H9 (cell line): ENCODE measurements around the gene PRR5L. TPM values are rescaled to one million over a fixed set of nuclear protein-coding genes. Genes with fewer than 3 reads are reported as not detected.
"Not testable (repeated sequence)": the region's sequence is repeated elsewhere in the genome, so short reads cannot be mapped to it uniquely, and the experiment has no call there.

Experiments used
- DNase-seq: peaks from one replicate; pipeline ENCODE4 v3.0.0-alpha.2; 2017
- H2AFZ ChIP-seq: one replicate; pipeline ENCODE4 v1.6.1; 2013; ENCODE audit warnings: mild to moderate bottlenecking, low read length, control low read depth, moderate library complexity
- H2AK5ac ChIP-seq: 2 replicates; pipeline ENCODE4 v1.6.1; 2013; ENCODE audit warnings: low read length, control low read depth, mixed read lengths; ENCODE audit not compliant: insufficient read length
- H2BK120ac ChIP-seq: one replicate; pipeline ENCODE4 v1.6.1; 2013; ENCODE audit warnings: low read depth, mild to moderate bottlenecking, low read length, control low read depth, inconsistent platforms; ENCODE audit not compliant: poor library complexity, severe bottlenecking
- H2BK12ac ChIP-seq: 2 replicates; pipeline ENCODE4 v1.6.1; 2013; ENCODE audit warnings: low read length, control low read depth, mixed read lengths, low read depth; ENCODE audit not compliant: insufficient read length
- H2BK15ac ChIP-seq: 2 replicates; pipeline ENCODE4 v1.6.1; 2013; ENCODE audit warnings: low read depth, low read length, control low read depth
- H2BK20ac ChIP-seq: one replicate; pipeline ENCODE4 v1.6.1; 2013; ENCODE audit warnings: low read depth, mild to moderate bottlenecking, low read length, control low read depth, inconsistent platforms; ENCODE audit not compliant: poor library complexity, severe bottlenecking
- H2BK5ac ChIP-seq: 2 replicates; pipeline ENCODE4 v1.6.1; 2013; ENCODE audit warnings: low read length, control low read depth, mixed read lengths; ENCODE audit not compliant: insufficient read length
- H3K14ac ChIP-seq: 2 replicates; pipeline ENCODE4 v1.6.1; 2013; ENCODE audit warnings: low read length, control low read depth; ENCODE audit not compliant: insufficient read depth
- H3K18ac ChIP-seq: 2 replicates; pipeline ENCODE4 v1.6.1; 2013; ENCODE audit warnings: low read depth, mild to moderate bottlenecking, mixed read lengths, low read length, control low read depth; ENCODE audit not compliant: insufficient read length
- H3K23ac ChIP-seq: 2 replicates; pipeline ENCODE4 v1.6.1; 2013; ENCODE audit warnings: low read length, control low read depth, mixed read lengths, low read depth; ENCODE audit not compliant: insufficient read length
- H3K23me2 ChIP-seq: 2 replicates; pipeline ENCODE4 v1.6.1; 2013; ENCODE audit warnings: low read depth, mild to moderate bottlenecking, mixed read lengths, low read length, control low read depth; ENCODE audit not compliant: insufficient read length, poor library complexity, severe bottlenecking
- H3K27ac ChIP-seq: 2 replicates; pipeline ENCODE4 v1.5.1; 2013; ENCODE audit warnings: low read length, control low read depth, mixed read lengths, low read depth; ENCODE audit not compliant: insufficient read length
- H3K27me3 ChIP-seq: 2 replicates; pipeline ENCODE4 v1.6.1; 2013; ENCODE audit warnings: low read length, control low read depth, inconsistent platforms; ENCODE audit not compliant: insufficient read depth
- H3K4ac ChIP-seq: 2 replicates; pipeline ENCODE4 v1.6.1; 2013; ENCODE audit warnings: low read depth, mild to moderate bottlenecking, control low read depth, inconsistent platforms, low read length, moderate library complexity
- H3K4me1 ChIP-seq: 2 replicates; pipeline ENCODE4 v1.6.1; 2013; ENCODE audit warnings: low read length, control low read depth, inconsistent platforms; ENCODE audit not compliant: insufficient read depth
- H3K4me2 ChIP-seq: 2 replicates; pipeline ENCODE4 v1.6.1; 2013; ENCODE audit warnings: low read length, control low read depth, mixed read lengths; ENCODE audit not compliant: insufficient read length, insufficient read depth
- H3K56ac ChIP-seq: 2 replicates; pipeline ENCODE4 v1.6.1; 2013; ENCODE audit warnings: low read depth, mild to moderate bottlenecking, mixed read lengths, low read length, control low read depth; ENCODE audit not compliant: insufficient read length
- H3K79me1 ChIP-seq: 2 replicates; pipeline ENCODE4 v1.6.1; 2013; ENCODE audit warnings: low read depth, mild to moderate bottlenecking, moderate library complexity, low read length, control low read depth, inconsistent platforms; ENCODE audit not compliant: insufficient read depth, poor library complexity, severe bottlenecking
- H3K79me2 ChIP-seq: 2 replicates; pipeline ENCODE4 v1.6.1; 2013; ENCODE audit warnings: low read length, control low read depth, inconsistent platforms; ENCODE audit not compliant: insufficient read depth
- H3K9ac ChIP-seq: 2 replicates; pipeline ENCODE4 v1.6.1; 2013; ENCODE audit warnings: low read length, control low read depth, mixed read lengths; ENCODE audit not compliant: insufficient read length; ENCODE audit errors: extremely low read depth
- H3K9me3 ChIP-seq: one replicate; pipeline ENCODE4 v1.6.1; 2013; ENCODE audit warnings: low read depth, low read length, inconsistent platforms; ENCODE audit not compliant: control insufficient read depth
- H3T11ph ChIP-seq: one replicate; pipeline ENCODE4 v1.6.1; 2013; ENCODE audit warnings: mild to moderate bottlenecking, low read length, control low read depth, inconsistent platforms
- H4K20me1 ChIP-seq: one replicate; pipeline ENCODE4 v1.6.1; 2013; ENCODE audit not compliant: control insufficient read depth, insufficient read length, insufficient read depth
- H4K5ac ChIP-seq: 2 replicates; pipeline ENCODE4 v1.6.1; 2013; ENCODE audit warnings: low read depth, mild to moderate bottlenecking, mixed read lengths, low read length, control low read depth; ENCODE audit not compliant: insufficient read length
- H4K8ac ChIP-seq: replicated peaks from 2 replicates; pipeline ENCODE4 v1.6.1; 2013; ENCODE audit warnings: low read length, control low read depth, mixed read lengths, low read depth; ENCODE audit not compliant: insufficient read length
- H4K91ac ChIP-seq: 2 replicates; pipeline ENCODE4 v1.6.1; 2013; ENCODE audit warnings: low read depth, mild to moderate bottlenecking, moderate library complexity, mixed read lengths, low read length, control low read depth; ENCODE audit not compliant: insufficient read length
- H3K27ac Mint-ChIP-seq, 3 experiments: 2 replicates in 2 of 3; 3 replicates in 1 of 3; pipeline ENCODE4 v1.8.0; 2020 to 2021; ENCODE audit warnings: mixed read lengths in 3 of 3, mild to moderate bottlenecking in 1 of 3, moderate library complexity in 1 of 3
- H3K27me3 Mint-ChIP-seq: 2 replicates; pipeline ENCODE4 v1.8.0; 2021; ENCODE audit warnings: low read depth, mild to moderate bottlenecking, moderate library complexity, mixed read lengths
- H3K36me3 Mint-ChIP-seq, 3 experiments: 2 replicates in 2 of 3; 3 replicates in 1 of 3; pipeline ENCODE4 v1.8.0; 2020 to 2021; ENCODE audit warnings: low read depth in 3 of 3, mixed read lengths in 3 of 3; ENCODE audit not compliant: insufficient read depth in 1 of 3
- H3K4me1 Mint-ChIP-seq, 2 experiments: 2 replicates each; pipeline ENCODE4 v1.8.0; 2020; ENCODE audit warnings: mixed read lengths in 2 of 2
- H3K4me3 Mint-ChIP-seq, 2 experiments: 2 replicates in 1 of 2; 3 replicates in 1 of 2; pipeline ENCODE4 v1.8.0; 2020 to 2021; ENCODE audit warnings: mild to moderate bottlenecking in 2 of 2, mixed read lengths in 2 of 2, moderate library complexity in 1 of 2
- H3K9me3 Mint-ChIP-seq, 2 experiments: 2 replicates in 1 of 2; 3 replicates in 1 of 2; pipeline ENCODE4 v1.8.0; 2020; ENCODE audit warnings: mild to moderate bottlenecking in 2 of 2, mixed read lengths in 2 of 2, moderate library complexity in 1 of 2
- WGBS: extraction: QIAGEN DNeasy Blood & Tissue Kit; methylation state at CpG from one replicate; pipeline ENCODE4 v1.1.7; 2013; ENCODE audit warnings: missing lambda C conversion rate, low lambda C conversion rate, mixed read lengths; ENCODE audit not compliant: insufficient read length; ENCODE audit errors: extremely low coverage; 5-methylcytosine and 5-hydroxymethylcytosine counted together
- total RNA-seq: library from RNA; stranded (reverse); gene quantifications from 2 replicates; pipeline ENCODE4 v1.2.1, GENCODE V29; 2021
- TF ChIP-seq, protein P1 (sequence below): fragments of 200-600 bp; sonication (generic); conservative IDR thresholded peaks from 3 replicates; pipeline ENCODE4 v1.8.0; 2021; ENCODE audit warnings: antibody characterized with exemption, mild to moderate bottlenecking

The PRR5L gene
- total RNA-seq, 1 experiment from 2014 or later = 5.6 TPM

DNA sequence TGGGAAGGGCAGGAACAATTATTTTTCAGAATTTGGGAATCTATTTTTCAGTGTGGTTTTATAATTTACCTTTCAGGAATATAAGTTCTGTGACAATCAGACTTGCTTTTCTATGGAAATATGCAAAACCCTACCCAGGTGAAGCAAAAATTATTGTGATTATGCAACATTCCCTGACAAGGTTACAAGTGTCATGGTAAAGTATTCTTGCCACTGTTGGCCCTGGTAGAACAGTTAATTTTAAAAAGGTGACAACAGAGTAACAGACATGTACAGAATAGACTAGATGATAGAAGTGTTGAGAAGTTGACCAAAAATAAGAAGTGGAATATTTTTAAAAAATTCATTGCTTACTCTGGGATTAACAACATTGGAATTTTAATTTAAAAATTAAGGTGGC is 184.7 kb downstream of the PRR5L start:
- Histone ChIP-seq H4K91ac (no peak overlapping the region), H3K23me2 (no peaks in the 10 kb centered on the region), H3K56ac (no peak overlapping the region), H2BK20ac (no peak overlapping the region), H3K14ac (no peak overlapping the region), H3K79me1 (no peaks in the 10 kb centered on the region), H3K23ac (no peak overlapping the region), H3K27me3 (no peaks in the 10 kb centered on the region), H3K4me1 (no peaks in the 10 kb centered on the region), H3T11ph (no peak overlapping the region), H3K18ac (no peak overlapping the region), H2BK12ac (no peak overlapping the region), H4K20me1 (no peaks in the 10 kb centered on the region), H3K4me2 (no peak overlapping the region), H3K9ac (no peak overlapping the region), H2BK120ac (no peak overlapping the region), H4K8ac (no peak overlapping the region), H3K9me3 (no peaks in the 10 kb centered on the region), H2AK5ac (no peak overlapping the region), H3K27ac (no peak overlapping the region), H2BK5ac (no peak overlapping the region), H2AFZ (no peak overlapping the region), H3K4ac (no peak overlapping the region), H3K79me2 (no peaks in the 10 kb centered on the region), H2BK15ac (no peak overlapping the region), H4K5ac (no peak overlapping the region)
- peaks cover 0 to 4% (median 3%) of the 10 kb centered on the region in 3 experiments; a peak in 4 of 7 replicates for H3K36me3 Mint-ChIP-seq
- no peak overlapping the region for H3K4me3 Mint-ChIP-seq
- H3K9me3 Mint-ChIP-seq = no peaks in the 10 kb centered on the region; a peak in 1 of 5 replicates
- no peak overlapping the region for H3K27ac Mint-ChIP-seq
- TF ChIP-seq, protein P1, sequence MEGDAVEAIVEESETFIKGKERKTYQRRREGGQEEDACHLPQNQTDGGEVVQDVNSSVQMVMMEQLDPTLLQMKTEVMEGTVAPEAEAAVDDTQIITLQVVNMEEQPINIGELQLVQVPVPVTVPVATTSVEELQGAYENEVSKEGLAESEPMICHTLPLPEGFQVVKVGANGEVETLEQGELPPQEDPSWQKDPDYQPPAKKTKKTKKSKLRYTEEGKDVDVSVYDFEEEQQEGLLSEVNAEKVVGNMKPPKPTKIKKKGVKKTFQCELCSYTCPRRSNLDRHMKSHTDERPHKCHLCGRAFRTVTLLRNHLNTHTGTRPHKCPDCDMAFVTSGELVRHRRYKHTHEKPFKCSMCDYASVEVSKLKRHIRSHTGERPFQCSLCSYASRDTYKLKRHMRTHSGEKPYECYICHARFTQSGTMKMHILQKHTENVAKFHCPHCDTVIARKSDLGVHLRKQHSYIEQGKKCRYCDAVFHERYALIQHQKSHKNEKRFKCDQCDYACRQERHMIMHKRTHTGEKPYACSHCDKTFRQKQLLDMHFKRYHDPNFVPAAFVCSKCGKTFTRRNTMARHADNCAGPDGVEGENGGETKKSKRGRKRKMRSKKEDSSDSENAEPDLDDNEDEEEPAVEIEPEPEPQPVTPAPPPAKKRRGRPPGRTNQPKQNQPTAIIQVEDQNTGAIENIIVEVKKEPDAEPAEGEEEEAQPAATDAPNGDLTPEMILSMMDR = no peak
- no peaks in the 10 kb centered on the region for H3K4me1 Mint-ChIP-seq
- DNase-seq = no peak
- H3K27me3 Mint-ChIP-seq = no peaks in the 10 kb centered on the region; the same call in 1 of the 2 replicates

DNA sequence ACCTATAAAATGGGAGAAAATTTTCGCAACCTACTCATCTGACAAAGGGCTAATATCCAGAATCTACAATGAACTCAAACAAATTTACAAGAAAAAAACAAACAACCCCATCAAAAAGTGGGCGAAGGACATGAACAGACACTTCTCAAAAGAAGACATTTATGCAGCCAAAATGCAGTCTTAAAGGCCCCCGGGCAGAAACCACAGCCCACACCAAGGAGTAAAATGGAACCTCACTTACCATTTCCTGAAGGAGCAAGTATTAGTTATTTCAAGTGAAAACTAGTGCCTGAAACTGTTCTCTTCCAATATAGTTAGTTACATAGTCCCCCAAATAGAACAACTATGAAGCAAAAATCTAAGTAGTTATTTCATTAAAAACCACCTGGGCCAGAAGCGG is 187.0 kb downstream of the PRR5L start:
- H3K9me3 Mint-ChIP-seq, H4K20me1 ChIP-seq: not testable (repeated sequence)

More for the DNA sequence above, 187.0 kb downstream of the PRR5L start:
- not testable (repeated sequence) for H3K27ac ChIP-seq, H3K18ac ChIP-seq, H3K4me1 ChIP-seq, DNase-seq, H2AFZ ChIP-seq, H2BK20ac ChIP-seq, H3K14ac ChIP-seq, H3K27ac Mint-ChIP-seq, H3K4me1 Mint-ChIP-seq, H3K23me2 ChIP-seq, H3T11ph ChIP-seq, H3K23ac ChIP-seq, H3K79me1 ChIP-seq, H2BK120ac ChIP-seq, H3K4me2 ChIP-seq, H3K9me3 ChIP-seq, H4K5ac ChIP-seq, H2BK15ac ChIP-seq, H3K4me3 Mint-ChIP-seq, H3K27me3 Mint-ChIP-seq, H2BK5ac ChIP-seq, H3K9ac ChIP-seq, H3K56ac ChIP-seq, H3K4ac ChIP-seq, H2BK12ac ChIP-seq, H3K79me2 ChIP-seq, H3K27me3 ChIP-seq, H2AK5ac ChIP-seq, H4K91ac ChIP-seq, H4K8ac ChIP-seq
- WGBS = no CpG with 5 or more reads among the region's 4 CpGs
- H3K36me3 Mint-ChIP-seq = peaks cover 3 to 11% (median 9%) of the 10 kb centered on the region in 3 experiments; a peak in 6 of 7 replicates
